AG04450 (cell line): Measurements from ENCODE around the gene FURIN. TPM values are rescaled to one million over a fixed set of nuclear protein-coding genes. Genes with fewer than 3 reads are reported as not detected.

Source experiments
- CTCF ChIA-PET: fragments of 300-600, 350-600 bp; formaldehyde crosslinking; extraction: SDS; loops from one replicate; lab custom pipeline; 2022; ENCODE audit warnings: antibody characterized with exemption, inconsistent platforms; lab: Charles Lee
- POLR2A ChIA-PET: fragments of 350-600 bp; formaldehyde crosslinking; extraction: SDS; loops from one replicate; lab custom pipeline; 2021; ENCODE audit warnings: antibody characterized with exemption, inconsistent platforms; lab: Yijun Ruan, JAX
- DNase-seq: peaks from one replicate; pipeline ENCODE4 v3.0.0-alpha.2; 2011; ENCODE audit warnings: low read depth, low spot score
- H3K27ac ChIP-seq: one replicate; pipeline ENCODE4 v1.5.1; 2012; ENCODE audit warnings: low read depth, low read length, control low read depth
- H3K27me3 ChIP-seq: one replicate; pipeline ENCODE4 v1.6.0; 2012; ENCODE audit warnings: low read length; ENCODE audit not compliant: control insufficient read depth, insufficient read depth
- H3K4me3 ChIP-seq: 2 replicates; pipeline ENCODE4 v1.5.1; 2011; ENCODE audit warnings: mild to moderate bottlenecking, low read depth, low read length, control low read depth
- H3K9me3 ChIP-seq: 2 replicates; pipeline ENCODE4 v1.5.1; 2012; ENCODE audit warnings: low read length; ENCODE audit not compliant: control insufficient read depth, insufficient read depth
- CTCF ChIP-seq: IDR thresholded peaks from 2 replicates; pipeline ENCODE4 v1.5.1; 2011; ENCODE audit warnings: low read depth, low read length, control low read depth, inconsistent platforms
- polyA plus RNA-seq: library from polyadenylated mRNA; depleted of rRNA; stranded (reverse); fragments of >200 nt; gene quantifications from 2 replicates; pipeline ENCODE4 v1.2.3, GENCODE V29; 2011

Gene FURIN
- polyA plus RNA-seq, 1 experiment, result 14.0 TPM

DNA sequence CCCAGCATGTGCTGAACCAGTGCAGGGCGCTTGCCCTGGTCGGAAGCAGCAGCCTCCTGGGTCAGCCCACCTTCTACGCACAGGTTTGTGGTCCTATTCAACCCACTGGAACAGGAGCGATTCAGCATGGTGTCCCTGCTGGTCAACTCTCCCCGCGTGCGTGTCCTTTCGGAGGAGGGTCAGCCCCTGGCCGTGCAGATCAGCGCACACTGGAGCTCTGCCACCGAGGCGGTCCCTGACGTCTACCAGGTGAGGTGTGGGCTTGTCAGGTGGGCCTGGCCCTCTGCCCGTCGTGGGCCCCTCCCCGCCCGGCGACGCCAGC, 42.9 kb downstream of the FURIN start:
- H3K27me3 ChIP-seq, result no peaks in the 10 kb centered on the region
- ChIA-PET CTCF (interaction anchor here (0.7 kb wide), 1 partner anchor 618 kb away, joined by 4 read pairs; no protein-coding TSS in a partner anchor), POLR2A (no interaction called here)
- no peaks in the 10 kb centered on the region; the same call in 1 of the 2 replicates for H3K9me3 ChIP-seq
- H3K27ac ChIP-seq, result no peak overlapping the region
- TF ChIP-seq CTCF, result no peak
- no peak for DNase-seq
- no peak overlapping the region for H3K4me3 ChIP-seq

DNA sequence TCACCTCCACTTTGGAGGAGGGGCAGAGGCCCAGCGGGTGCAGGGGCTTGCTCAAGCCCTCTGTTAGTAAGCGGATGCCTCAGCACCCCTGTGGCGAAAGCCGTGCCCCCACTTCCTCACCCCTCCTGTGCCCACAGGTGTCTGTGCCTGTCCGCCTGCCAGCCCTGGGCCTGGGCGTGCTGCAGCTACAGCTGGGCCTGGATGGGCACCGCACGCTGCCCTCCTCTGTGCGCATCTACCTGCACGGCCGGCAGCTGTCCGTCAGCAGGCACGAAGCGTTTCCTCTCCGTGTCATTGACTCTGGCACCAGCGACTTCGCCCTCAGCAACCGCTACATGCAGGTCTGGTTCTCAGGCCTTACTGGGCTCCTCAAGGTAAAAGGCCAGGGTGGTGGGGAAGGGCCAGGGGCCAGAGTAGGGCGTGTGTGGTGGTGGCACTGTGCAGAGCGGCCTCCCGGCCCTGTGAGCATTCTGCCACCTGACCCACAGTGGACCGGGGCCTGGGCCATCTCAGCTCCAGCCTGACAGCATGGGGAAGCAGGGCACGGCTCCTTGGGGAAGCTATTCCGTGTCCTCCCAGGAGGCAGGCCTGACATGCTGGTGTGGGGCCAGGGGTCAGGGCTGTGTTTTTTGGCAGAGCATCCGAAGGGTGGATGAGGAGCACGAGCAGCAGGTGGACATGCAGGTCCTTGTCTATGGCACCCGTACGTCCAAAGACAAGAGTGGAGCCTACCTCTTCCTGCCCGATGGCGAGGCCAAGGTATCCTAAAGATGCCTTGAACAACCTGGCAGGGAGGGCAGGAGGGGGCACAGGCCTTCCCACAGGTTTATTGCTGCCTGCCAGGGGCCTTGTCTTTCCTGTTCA, 43.8 kb downstream of the FURIN start:
- H3K27me3 ChIP-seq, result no peaks in the 10 kb centered on the region
- DNase-seq, result no peak
- H3K27ac ChIP-seq, result no peak overlapping the region
- TF ChIP-seq CTCF, result no peak
- CTCF ChIA-PET, result interaction anchor here (0.7 to 3.0 kb wide), 2 partner anchors 20 to 619 kb away, joined by 4 to 14 read pairs; partner anchors contain the start of gene HDDC3
- POLR2A ChIA-PET, result no interaction called here
- H3K4me3 ChIP-seq, result no peak overlapping the region
- H3K9me3 ChIP-seq, result no peaks in the 10 kb centered on the region; the same call in 1 of the 2 replicates

- TF ChIP-seq CTCF, result no peak
- DNase-seq, result no peak
- POLR2A ChIA-PET, result no interaction called here
Observed at GRCh38 chr15:90912770-90913075, 44.3 kb downstream of the FURIN start.

GRCh38 chr15:90913398-90913944, 45.1 kb downstream of the FURIN start:
- Histone ChIP-seq H3K27me3 (no peaks in the 10 kb centered on the region), H3K4me3 (no peak overlapping the region), H3K27ac (no peak overlapping the region), H3K9me3 (no peaks in the 10 kb centered on the region; the same call in 1 of the 2 replicates)
- ChIA-PET CTCF (interaction anchor here (3.0 kb wide), 1 partner anchor 19 kb away, joined by 14 read pairs; the partner anchor contains the start of gene HDDC3), POLR2A (no interaction called here)
- no peak for TF ChIP-seq CTCF
- DNase-seq, result no peak

More at GRCh38 chr15:90912770-90913075, 44.3 kb downstream of the FURIN start:
- Histone ChIP-seq H3K27ac (no peak overlapping the region), H3K4me3 (no peak overlapping the region), H3K9me3 (no peaks in the 10 kb centered on the region; the same call in 1 of the 2 replicates), H3K27me3 (no peaks in the 10 kb centered on the region)
- CTCF ChIA-PET, result interaction anchor here (3.0 kb wide), 1 partner anchor 20 kb away, joined by 14 read pairs; the partner anchor contains the start of gene HDDC3
